ENCODE results near the gene UBE2E1. TPM values are rescaled to one million over a fixed set of nuclear protein-coding genes. Genes with fewer than 3 reads are reported as not detected.

The UBE2E1 gene
- total RNA-seq, 4 donors from 2014 or later = 73.0 to 119 (median 94.6) TPM

- Histone ChIP-seq H3K36me3 (no peaks in the 10 kb centered on the region), H3K4me3 (no peak overlapping the region), H3K27me3 (no peaks in the 10 kb centered on the region), H3K4me1 (peaks cover 12% of the 10 kb centered on the region), H3K27ac (no peak overlapping the region), H3K9me3 (no peaks in the 10 kb centered on the region)
- no peak for TF ChIP-seq CTCF (IDR thresholded peaks at IDR 0.05)
- no peak for TF ChIP-seq EP300 (IDR thresholded peaks at IDR 0.05)
- no peak for TF ChIP-seq POLR2AphosphoS5 (IDR thresholded peaks at IDR 0.05)
- no peak for TF ChIP-seq POLR2A (IDR thresholded peaks at IDR 0.05)
- no peak for DNase-seq (ENCODE audit: low spot score in 2 of 2)
- 81% methylated on average over 3 of the region's 3 CpGs for WGBS
Observed at GRCh38 chr3:23931597-23931996, 125.8 kb downstream of the UBE2E1 start.

GRCh38 chr3:23932571-23932970 is 126.8 kb downstream of the UBE2E1 start:
- Histone ChIP-seq H3K4me3 (no peak overlapping the region), H3K9me3 (no peaks in the 10 kb centered on the region), H3K27ac (no peak overlapping the region), H3K27me3 (no peaks in the 10 kb centered on the region), H3K4me1 (peaks cover 4% of the 10 kb centered on the region), H3K36me3 (no peaks in the 10 kb centered on the region)
- TF ChIP-seq CTCF (IDR thresholded peaks at IDR 0.05) = no peak
- TF ChIP-seq POLR2AphosphoS5 (IDR thresholded peaks at IDR 0.05) = no peak
- TF ChIP-seq EP300 (IDR thresholded peaks at IDR 0.05) = no peak
- no peak for TF ChIP-seq POLR2A (IDR thresholded peaks at IDR 0.05)
- WGBS = 94% methylated on average over 4 of the region's 4 CpGs
- no peak for DNase-seq (ENCODE audit: low spot score in 2 of 2)

GRCh38 chr3:23934253-23934652 is 128.5 kb downstream of the UBE2E1 start:
- WGBS = 79% methylated on average over 4 of the region's 4 CpGs
- DNase-seq (ENCODE audit: low spot score in 2 of 2) = no peak
- TF ChIP-seq POLR2A (IDR thresholded peaks at IDR 0.05) (no peak), CTCF (IDR thresholded peaks at IDR 0.05) (no peak), POLR2AphosphoS5 (IDR thresholded peaks at IDR 0.05) (no peak), EP300 (IDR thresholded peaks at IDR 0.05) (no peak)
- no peaks in the 10 kb centered on the region for H3K27me3 ChIP-seq
- H3K4me3 ChIP-seq = no peak overlapping the region
- H3K27ac ChIP-seq = no peak overlapping the region
- no peaks in the 10 kb centered on the region for H3K36me3 ChIP-seq
- no peaks in the 10 kb centered on the region for H3K4me1 ChIP-seq
- no peaks in the 10 kb centered on the region for H3K9me3 ChIP-seq

GRCh38 chr3:23937296-23937695 is 131.5 kb downstream of the UBE2E1 start:
- no peaks in the 10 kb centered on the region for H3K27me3 ChIP-seq
- H3K9me3 ChIP-seq = no peaks in the 10 kb centered on the region
- TF ChIP-seq EP300 (IDR thresholded peaks at IDR 0.05) (no peak), CTCF (IDR thresholded peaks at IDR 0.05) (no peak), POLR2A (IDR thresholded peaks at IDR 0.05) (no peak), POLR2AphosphoS5 (IDR thresholded peaks at IDR 0.05) (no peak)
- H3K27ac ChIP-seq = no peak overlapping the region
- WGBS = 79% methylated on average over 1 of the region's 1 CpG
- H3K4me1 ChIP-seq = no peaks in the 10 kb centered on the region
- no peak for DNase-seq (ENCODE audit: low spot score in 2 of 2)
- H3K4me3 ChIP-seq = no peak overlapping the region
- H3K36me3 ChIP-seq = no peaks in the 10 kb centered on the region

- H3K36me3 ChIP-seq = no peaks in the 10 kb centered on the region
- H3K4me1 ChIP-seq = no peaks in the 10 kb centered on the region
- H3K4me3 ChIP-seq = no peak overlapping the region
- H3K27ac ChIP-seq = no peak overlapping the region
- TF ChIP-seq EP300 (IDR thresholded peaks at IDR 0.05) (no peak), CTCF (IDR thresholded peaks at IDR 0.05) (no peak), POLR2A (IDR thresholded peaks at IDR 0.05) (no peak), POLR2AphosphoS5 (IDR thresholded peaks at IDR 0.05) (no peak)
- H3K9me3 ChIP-seq = no peaks in the 10 kb centered on the region
- H3K27me3 ChIP-seq = no peaks in the 10 kb centered on the region
- DNase-seq (ENCODE audit: low spot score in 2 of 2) = no peak
Observed at GRCh38 chr3:23938688-23939087, 132.9 kb downstream of the UBE2E1 start.

All from suprapubic skin (tissue), 4 donors.